GM21529 (cell line): ENCODE data around the gene SH2D2A.

ENCODE experiments used
- ATAC-seq: cut with Tn5 transposase; IDR thresholded peaks from one replicate; pipeline ENCODE4 v1.9.1; 2021; ENCODE audit not compliant: unreplicated experiment

Gene SH2D2A

DNA sequence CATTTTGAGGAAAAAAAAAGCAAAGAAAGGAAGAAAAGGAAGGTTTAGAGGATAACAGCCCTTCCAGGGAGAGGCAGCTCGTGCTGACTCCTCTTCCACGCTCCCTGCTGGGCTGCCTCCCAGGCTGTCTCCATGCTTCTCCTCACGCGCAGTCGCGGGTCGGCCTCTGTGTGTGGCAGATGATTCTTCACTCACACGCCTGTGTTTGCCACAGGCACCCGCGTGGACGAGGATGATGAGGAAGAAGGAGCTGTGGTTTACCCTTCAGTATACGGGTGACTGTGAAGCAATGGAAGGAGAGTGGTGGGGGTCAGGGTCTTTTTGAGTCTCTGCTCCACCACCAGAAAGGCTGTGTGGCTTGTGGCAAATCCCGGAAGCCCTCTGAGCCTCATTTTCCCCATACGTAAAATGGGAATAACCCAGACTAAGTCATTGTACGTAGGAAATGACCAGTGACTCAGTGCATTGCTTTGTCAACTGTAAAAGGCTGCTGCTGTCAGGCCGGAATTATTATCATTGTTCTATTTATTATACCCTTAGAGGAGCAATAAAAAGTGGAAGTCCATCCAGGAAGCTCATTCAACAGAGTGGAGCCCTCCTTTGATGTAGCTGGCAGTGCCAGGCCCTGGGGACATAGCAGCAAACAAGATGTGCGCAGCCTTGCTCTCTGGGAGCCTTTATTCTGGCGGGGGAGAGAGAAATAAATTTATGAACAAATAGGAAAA lies 11.9 kb upstream of the SH2D2A start:
- no peak for ATAC-seq

- no peak for ATAC-seq
Observed at GRCh38 chr1:156826630-156827029, 10.0 kb upstream of the SH2D2A start.

DNA sequence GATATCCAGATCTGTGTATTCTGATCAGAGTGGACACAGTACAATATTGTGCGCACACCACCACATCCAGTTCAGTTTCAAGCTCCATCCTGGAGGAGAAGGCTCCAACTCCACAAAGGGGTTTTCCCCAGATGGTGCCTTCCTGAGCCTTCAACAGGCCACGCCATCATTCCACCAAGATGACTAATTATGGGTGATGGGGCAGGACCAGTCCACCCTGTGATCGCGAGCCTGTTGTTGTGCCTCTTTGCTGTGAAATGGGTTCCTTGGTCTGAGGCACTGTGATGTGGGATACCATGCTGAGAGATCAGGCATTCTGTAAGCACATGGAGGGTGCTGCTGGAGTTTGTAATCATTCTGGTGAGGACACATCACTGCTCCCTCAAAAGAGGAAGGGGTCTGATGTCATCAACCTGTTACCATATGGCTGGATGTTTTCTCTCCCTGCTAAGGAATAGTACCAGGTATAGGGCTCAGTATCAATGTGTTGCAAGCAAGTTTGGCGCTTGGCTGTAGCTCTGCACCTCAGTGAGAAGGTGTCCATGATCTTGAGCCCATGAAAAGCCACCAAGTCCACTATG lies 6.7 kb upstream of the SH2D2A start:
- no peak for ATAC-seq

- ATAC-seq, result no peak
Observed at GRCh38 chr1:156822680-156823079, 6.0 kb upstream of the SH2D2A start.

DNA sequence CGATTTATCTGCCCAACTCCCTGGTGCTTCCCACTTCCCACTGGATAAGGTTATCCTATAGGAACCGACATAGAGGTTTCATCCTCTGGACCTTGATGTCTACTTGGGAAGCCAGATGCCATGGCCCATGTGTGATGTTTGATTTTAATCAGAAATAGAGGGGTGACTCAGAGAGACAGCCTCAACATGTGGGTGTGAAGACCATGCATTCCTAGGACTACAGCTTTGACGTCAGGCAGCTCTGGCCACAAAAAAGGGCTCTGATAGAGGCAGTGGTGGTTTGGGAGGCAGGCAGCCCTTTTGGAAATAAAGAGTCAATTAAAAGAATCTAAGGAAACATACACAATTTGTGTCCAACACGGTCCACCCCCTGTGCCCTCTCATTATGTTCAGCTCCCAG lies 5.2 kb upstream of the SH2D2A start:
- ATAC-seq, result no peak

- ATAC-seq, result no peak
Observed at GRCh38 chr1:156815961-156816422, 656 bp downstream of the SH2D2A start.

DNA sequence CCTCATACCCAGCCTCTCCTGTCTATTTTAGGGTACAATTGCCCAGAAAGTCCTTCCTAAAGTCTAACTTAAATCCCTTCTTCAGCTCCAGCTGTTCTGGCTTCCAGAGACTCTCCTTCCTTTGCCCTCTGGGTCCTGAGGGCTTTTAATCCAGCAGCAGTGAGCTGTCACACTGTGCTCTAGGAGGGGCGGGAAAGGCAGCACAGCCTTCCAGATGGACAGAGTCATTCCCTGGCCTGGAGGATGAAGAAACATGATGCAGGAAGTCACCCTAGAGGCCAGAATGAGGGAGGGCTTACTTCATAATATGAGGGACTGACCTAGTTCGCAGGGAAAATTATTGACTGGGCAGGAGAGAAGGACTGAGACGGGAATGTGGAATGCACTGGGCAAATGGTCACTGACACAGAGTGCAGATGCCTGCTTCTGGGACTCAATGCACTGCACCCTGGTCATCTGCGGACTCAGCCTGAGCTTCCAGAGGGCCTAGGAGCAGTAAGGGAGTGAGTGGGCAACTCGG lies 1.3 kb downstream of the SH2D2A start:
- ATAC-seq, result no peak

GRCh38 chr1:156814571-156815260 lies 1.9 kb downstream of the SH2D2A start:
- ATAC-seq, result no peak

- no peak for ATAC-seq
Observed at GRCh38 chr1:156813750-156814570, 2.7 kb downstream of the SH2D2A start.

- ATAC-seq, result no peak
Observed at GRCh38 chr1:156813298-156813697, 3.4 kb downstream of the SH2D2A start.

GRCh38 chr1:156812293-156812990 lies 4.2 kb downstream of the SH2D2A start:
- no peak for ATAC-seq

- no peak for ATAC-seq
Observed at GRCh38 chr1:156811168-156811567, 5.5 kb downstream of the SH2D2A start.

DNA sequence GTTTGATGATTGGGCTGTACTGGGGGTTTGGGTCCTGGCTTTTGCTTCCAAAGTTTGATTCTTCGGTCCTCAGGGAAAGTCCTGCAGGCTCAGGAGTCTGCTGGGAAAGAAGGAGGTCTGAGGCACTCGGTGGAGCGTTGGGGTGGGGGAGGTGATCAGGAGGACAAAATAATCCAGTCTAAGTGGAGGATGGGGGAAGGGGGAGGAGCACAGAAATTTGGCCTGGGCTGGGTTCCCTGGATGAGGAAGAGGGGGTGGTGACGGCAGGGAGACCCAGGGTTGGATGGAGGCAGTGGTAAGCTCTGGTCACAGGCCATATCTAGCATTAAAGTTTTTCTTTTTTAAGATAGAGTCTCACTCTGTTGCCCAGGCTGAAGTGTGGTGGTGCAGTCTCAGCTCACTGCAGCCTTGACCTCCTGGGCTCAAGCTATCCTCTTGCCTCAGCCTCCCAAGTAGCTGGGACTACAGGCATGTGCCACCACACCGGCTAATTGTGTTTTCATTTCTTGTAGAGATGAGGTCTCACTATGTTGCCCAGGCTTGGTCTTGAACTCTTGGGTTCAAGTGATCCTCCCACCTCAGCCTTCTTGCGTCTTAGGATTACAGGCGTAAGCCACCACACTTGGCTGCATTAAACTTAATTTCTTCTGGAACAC lies 6.8 kb downstream of the SH2D2A start:
- no peak for ATAC-seq

GRCh38 chr1:156809281-156809680 lies 7.4 kb downstream of the SH2D2A start:
- no peak for ATAC-seq

DNA sequence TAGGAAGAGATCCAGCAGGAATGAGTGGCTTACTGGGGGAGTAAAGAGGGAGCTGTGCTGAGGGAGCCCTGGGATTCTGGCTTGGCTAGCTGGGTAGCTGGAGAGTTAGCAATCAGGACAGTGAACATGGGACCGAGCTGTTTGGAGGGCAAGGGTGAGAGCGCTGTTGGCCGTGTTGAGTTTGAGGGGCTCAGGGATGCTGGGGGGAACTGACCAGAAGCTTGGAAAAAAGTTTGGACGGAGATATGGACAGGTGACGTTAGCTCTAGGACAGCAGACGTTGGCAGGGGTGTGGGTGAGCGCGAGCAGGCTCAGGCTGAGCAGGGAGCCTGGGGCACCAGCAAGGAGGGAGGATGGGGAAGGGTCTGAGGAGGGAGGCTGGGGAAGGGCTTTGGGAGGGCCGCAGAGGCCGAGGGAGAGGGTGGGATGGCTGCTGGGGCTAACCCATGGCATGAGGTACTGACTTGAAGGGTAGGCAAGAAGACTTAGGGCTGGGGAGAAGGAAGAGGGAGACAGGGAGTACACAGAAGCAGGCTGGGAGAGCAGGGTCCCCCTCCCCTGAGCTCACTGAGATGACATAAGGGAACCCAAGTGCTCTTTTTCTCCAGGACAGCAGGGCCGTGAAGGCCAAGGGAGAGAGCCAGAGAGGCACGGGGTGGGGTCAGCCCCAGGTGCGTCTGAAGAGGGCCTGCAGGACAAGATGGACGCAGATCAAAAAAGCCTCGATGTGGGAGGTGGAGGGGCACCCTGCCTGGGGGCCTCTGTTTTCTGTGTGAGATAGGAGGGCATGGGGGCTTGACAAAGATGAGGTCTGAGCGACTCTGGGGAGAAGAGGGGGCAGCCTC lies 8.2 kb downstream of the SH2D2A start:
- no peak for ATAC-seq

- no peak for ATAC-seq
Observed at GRCh38 chr1:156807627-156808026, 9.0 kb downstream of the SH2D2A start.

- ATAC-seq, result no peak
Observed at GRCh38 chr1:156806512-156807440, 9.9 kb downstream of the SH2D2A start.
